H1 (cell line): ENCODE measurements around the gene AIRE. TPM values are rescaled to one million over a fixed set of nuclear protein-coding genes. Genes with fewer than 3 reads are reported as not detected.

ENCODE experiments used
- CTCF ChIA-PET: fragments of 300-600 bp; sonication (Branson Sonifier 250); formaldehyde crosslinking; loops from one replicate; lab custom pipeline; 2021; ENCODE audit not compliant: partially characterized antibody; lab: Charles Lee
- POLR2A ChIA-PET: fragments of 300-600 bp; sonication (Branson Sonifier 250); formaldehyde crosslinking; loops from one replicate; lab custom pipeline; 2021; ENCODE audit warnings: inconsistent platforms; ENCODE audit not compliant: partially characterized antibody; lab: Charles Lee
- DNase-seq, 2 experiments: peaks; one replicate each; pipeline versions ENCODE4 v3.0.0 to v3.0.0-alpha.2; 2010 to 2022; ENCODE audit warnings: low spot score in 2 of 2, low read depth in 1 of 2, mixed read lengths in 1 of 2
- FAIRE-seq: peaks from 2 replicates; lab custom pipeline; 2011; peaks lifted over from hg19 to GRCh38; lab: Jason Lieb, UNC
- H2AFZ ChIP-seq: 2 replicates; pipeline ENCODE4 v1.8.1; 2012; ENCODE audit warnings: low read length, inconsistent platforms
- H2AK5ac ChIP-seq: 2 replicates; pipeline ENCODE4 v1.6.1; 2013; ENCODE audit warnings: low read depth, low read length
- H2BK120ac ChIP-seq: replicated peaks from 2 replicates; pipeline ENCODE3; 2013; ENCODE audit warnings: low read depth, low read length, inconsistent platforms
- H2BK12ac ChIP-seq: 2 replicates; pipeline ENCODE4 v1.6.1; 2013; ENCODE audit warnings: low read depth, low read length
- H2BK15ac ChIP-seq: 2 replicates; pipeline ENCODE4 v1.6.1; 2013; ENCODE audit warnings: low read length
- H2BK20ac ChIP-seq: 2 replicates; pipeline ENCODE4 v1.6.1; 2013; ENCODE audit warnings: low read length
- H2BK5ac ChIP-seq: 2 replicates; pipeline ENCODE4 v1.6.1; 2013; ENCODE audit warnings: low read depth, low read length
- H3K14ac ChIP-seq: 2 replicates; pipeline ENCODE4 v1.6.1; 2013; ENCODE audit warnings: inconsistent platforms; ENCODE audit not compliant: insufficient read length
- H3K18ac ChIP-seq: 2 replicates; pipeline ENCODE4 v1.6.1; 2013; ENCODE audit warnings: low read length; ENCODE audit errors: extremely low read depth
- H3K23ac ChIP-seq: 2 replicates; pipeline ENCODE4 v1.6.1; 2013; ENCODE audit warnings: inconsistent platforms; ENCODE audit not compliant: insufficient read length
- H3K23me2 ChIP-seq: 2 replicates; pipeline ENCODE4 v1.6.1; 2013; ENCODE audit warnings: low read depth, low read length
- H3K27ac ChIP-seq: 2 replicates; pipeline ENCODE4 v1.6.1; 2011; ENCODE audit warnings: low read depth, low read length, inconsistent platforms
- H3K27me3 ChIP-seq, 4 experiments: replicated peaks in 1 of 4; 1 replicate in 1 of 4; 2 replicates in 3 of 4; pipeline versions ENCODE4 v1.6.1 to v1.8.1; 2011 to 2013; ENCODE audit warnings: low read length in 3 of 4, mild to moderate bottlenecking in 3 of 4, inconsistent platforms in 2 of 4, mixed read lengths in 2 of 4, moderate library complexity in 1 of 4; ENCODE audit not compliant: control insufficient read depth in 3 of 4, insufficient read depth in 3 of 4; ENCODE audit errors: extremely low read depth in 1 of 4
- H3K36me3 ChIP-seq, 4 experiments: 2 replicates each; pipeline versions ENCODE4 v1.6.1 to v1.8.1; 2011 to 2013; ENCODE audit warnings: mild to moderate bottlenecking in 4 of 4, low read length in 3 of 4, moderate library complexity in 2 of 4, control low read depth in 1 of 4, inconsistent platforms in 1 of 4; ENCODE audit not compliant: insufficient read depth in 4 of 4, control insufficient read depth in 2 of 4
- H3K4ac ChIP-seq: replicated peaks from 2 replicates; pipeline ENCODE3; 2013; ENCODE audit warnings: low read length, low read depth, mixed read lengths, inconsistent platforms; ENCODE audit not compliant: insufficient read length
- H3K4me1 ChIP-seq, 4 experiments: replicated peaks in 1 of 4; 1 replicate in 1 of 4; 2 replicates in 3 of 4; pipeline versions ENCODE4 v1.6.1 to v1.8.1; 2011 to 2013; ENCODE audit warnings: low read length in 3 of 4, inconsistent platforms in 2 of 4, mixed read lengths in 1 of 4; ENCODE audit not compliant: insufficient read depth in 4 of 4, control insufficient read depth in 3 of 4
- H3K4me2 ChIP-seq, 2 experiments: 2 replicates each; pipeline versions ENCODE4 v1.6.1 to v1.8.1; 2011 to 2013; ENCODE audit warnings: low read depth in 2 of 2, low read length in 2 of 2, control low read depth in 1 of 2, inconsistent platforms in 1 of 2, mild to moderate bottlenecking in 1 of 2; ENCODE audit not compliant: insufficient read depth in 1 of 2
- H3K4me3 ChIP-seq, 4 experiments: fragments of 200-600, 300-600 bp in 1 of 4; sonication (generic), shearing (Covaris generic), sonication (Bioruptor Twin) in 1 of 4; 2 replicates each; pipeline versions ENCODE4 v1.5.1 to v1.8.1; 2011 to 2016; ENCODE audit warnings: low read length in 4 of 4, low read depth in 3 of 4, control low read depth in 2 of 4, inconsistent platforms in 2 of 4, mild to moderate bottlenecking in 2 of 4, mixed read lengths in 1 of 4, moderate library complexity in 1 of 4; ENCODE audit not compliant: insufficient read depth in 2 of 4; ENCODE audit errors: extremely low read depth in 1 of 4
- H3K56ac ChIP-seq: replicated peaks from 2 replicates; pipeline ENCODE3; 2013; ENCODE audit warnings: low read depth, mild to moderate bottlenecking, mixed read lengths, low read length, inconsistent platforms; ENCODE audit not compliant: insufficient read length
- H3K79me1 ChIP-seq: 2 replicates; pipeline ENCODE4 v1.6.1; 2013; ENCODE audit warnings: low read depth, low read length, control low read depth
- H3K79me2 ChIP-seq, 2 experiments: 2 replicates each; pipeline versions ENCODE4 v1.6.1 to v1.8.1; 2012 to 2013; ENCODE audit warnings: low read length in 2 of 2, mild to moderate bottlenecking in 2 of 2, inconsistent platforms in 1 of 2; ENCODE audit not compliant: insufficient read depth in 2 of 2, control insufficient read depth in 1 of 2
- H3K9ac ChIP-seq, 4 experiments: replicated peaks in 1 of 4; 1 replicate in 1 of 4; 2 replicates in 3 of 4; pipeline versions ENCODE4 v1.6.1 to v1.8.1; 2011 to 2013; ENCODE audit warnings: low read depth in 3 of 4, low read length in 3 of 4, control low read depth in 2 of 4, mild to moderate bottlenecking in 2 of 4, moderate library complexity in 2 of 4, inconsistent platforms in 1 of 4; ENCODE audit errors: extremely low read depth in 1 of 4
- H3K9me3 ChIP-seq, 2 experiments: 2 replicates each; pipeline versions ENCODE4 v1.6.1 to v1.8.1; 2012 to 2013; ENCODE audit warnings: mild to moderate bottlenecking in 2 of 2, moderate library complexity in 2 of 2, control low read depth in 1 of 2, inconsistent platforms in 1 of 2, low read depth in 1 of 2, low read length in 1 of 2, mixed read lengths in 1 of 2; ENCODE audit not compliant: insufficient read depth in 2 of 2
- H4K20me1 ChIP-seq, 2 experiments: replicated peaks in 1 of 2; 2 replicates each; pipeline versions ENCODE3 to v1.8.1; 2011 to 2013; ENCODE audit warnings: inconsistent platforms in 2 of 2, low read length in 2 of 2, mild to moderate bottlenecking in 1 of 2; ENCODE audit not compliant: insufficient read depth in 2 of 2, control insufficient read depth in 1 of 2
- H4K5ac ChIP-seq: 2 replicates; pipeline ENCODE4 v1.6.1; 2013; ENCODE audit warnings: low read length, low read depth, mixed read lengths, inconsistent platforms; ENCODE audit not compliant: insufficient read length
- H4K8ac ChIP-seq: 2 replicates; pipeline ENCODE4 v1.8.0; 2013; ENCODE audit warnings: mild to moderate bottlenecking, moderate library complexity, low read length, inconsistent platforms; ENCODE audit not compliant: insufficient read depth; ENCODE audit errors: extremely low read depth
- H4K91ac ChIP-seq: replicated peaks from 2 replicates; pipeline ENCODE3; 2013; ENCODE audit warnings: low read length, mixed read lengths, inconsistent platforms; ENCODE audit not compliant: insufficient read length
- CBX8 ChIP-seq: fragments of 300-800, 300-1000 bp; sonication (generic); IDR thresholded peaks from 2 replicates; pipeline ENCODE4 v1.7.1; 2016; ENCODE audit warnings: low read depth, low read length, borderline replicate concordance
- CEBPB ChIP-seq: IDR thresholded peaks from 2 replicates; pipeline ENCODE4 v1.6.1; 2012; ENCODE audit warnings: low read depth, low read length
- CHD1 ChIP-seq: IDR thresholded peaks from 2 replicates; pipeline ENCODE4 v1.6.1; 2012; ENCODE audit warnings: low read depth, low read length, improper control_type of control experiment
- E2F6 ChIP-seq: IDR thresholded peaks from 2 replicates; pipeline ENCODE4 v1.6.1; 2012; ENCODE audit warnings: inconsistent platforms
- KDM1A ChIP-seq: fragments of 200-600, 300-600 bp; sonication (generic); IDR thresholded peaks from 2 replicates; pipeline ENCODE4 v1.7.1; 2016; ENCODE audit warnings: mild to moderate bottlenecking, low read length, borderline replicate concordance
- KDM4A ChIP-seq: IDR thresholded peaks from one replicate; pipeline ENCODE4 v1.7.1; 2012; ENCODE audit warnings: low read depth, mild to moderate bottlenecking, moderate library complexity, low read length, inconsistent platforms; ENCODE audit not compliant: severe bottlenecking
- MAFK ChIP-seq: IDR thresholded peaks from 2 replicates; pipeline ENCODE4 v1.6.1; 2012; ENCODE audit warnings: low read depth, mild to moderate bottlenecking, improper control_type of control experiment, low read length
- NANOG ChIP-seq: IDR thresholded peaks from 2 replicates; pipeline ENCODE4 v1.6.1; 2011; ENCODE audit warnings: low read length, low read depth, mild to moderate bottlenecking, inconsistent platforms; ENCODE audit not compliant: insufficient read depth, poor library complexity, severe bottlenecking
- POLR2A ChIP-seq, 2 experiments: IDR thresholded peaks; 1 replicate in 1 of 2; 2 replicates in 1 of 2; pipeline ENCODE4 v1.6.1; 2011; ENCODE audit warnings: low read depth in 2 of 2, low read length in 2 of 2, mild to moderate bottlenecking in 2 of 2; ENCODE audit errors: control extremely low read depth in 1 of 2
- POLR2AphosphoS5 ChIP-seq: IDR thresholded peaks from 2 replicates; pipeline ENCODE4 v1.6.1; 2011; ENCODE audit warnings: low read depth, low read length
- SIRT6 ChIP-seq: IDR thresholded peaks from one replicate; pipeline ENCODE4 v1.7.1; 2012; ENCODE audit warnings: low read length, inconsistent platforms
- USF2 ChIP-seq: IDR thresholded peaks from 2 replicates; pipeline ENCODE4 v1.6.1; 2011; ENCODE audit warnings: low read length, improper control_type of control experiment
- WGBS, 2 experiments: shearing (Covaris generic) in 1 of 2; methylation state at CpG; one replicate each; pipeline versions ENCODE4 v1.1.6 to v1.1.7; 2013 to 2015; ENCODE audit warnings: low lambda C conversion rate in 2 of 2, mixed read lengths in 2 of 2, inconsistent platforms in 1 of 2, low coverage in 1 of 2, missing lambda C conversion rate in 1 of 2; ENCODE audit not compliant: insufficient replicate concordance in 2 of 2, insufficient coverage in 1 of 2, insufficient read length in 1 of 2; ENCODE audit errors: extremely low coverage in 1 of 2, missing lambda C conversion rate in 1 of 2; 5-methylcytosine and 5-hydroxymethylcytosine counted together
- polyA plus RNA-seq, 7 experiments: library from polyadenylated mRNA; depleted of rRNA in 3 of 7; stranded (reverse) in 5 of 7; unstranded in 2 of 7; fragments of >200 nt in 5 of 7; fragments of 200-250 nt in 2 of 7; gene quantifications; 1 replicate in 5 of 7; 2 replicates in 1 of 7; 4 replicates in 1 of 7; pipeline versions ENCODE4 v1.2.1 to v1.2.3, GENCODE V29; 2011 to 2013; ENCODE audit warnings: missing spikeins in 2 of 7, mixed read lengths in 2 of 7
- total RNA-seq: library from RNA; stranded (reverse); fragmentation: NEBNext Ultra II Directional; extraction: Animal tissue kit (Norgen Biotek cat#: 25700); gene quantifications from 2 replicates; pipeline ENCODE4 v1.2.1, GENCODE V29; 2021

Gene AIRE
- total and polyA plus RNA-seq, 2 of the 8 experiments (the other 6 are each of a cell fraction or from before 2014, with no cell fraction given), result 0.09 TPM; not detected in 1

- TF ChIP-seq CBX8, result no peak
- TF ChIP-seq KDM4A, result no peak
- no peak for TF ChIP-seq E2F6
- TF ChIP-seq MAFK, result no peak
- no peak for TF ChIP-seq NANOG
- TF ChIP-seq CEBPB, result no peak
- no peak for TF ChIP-seq POLR2A (IDR thresholded peaks at IDR 0.05; ENCODE audit: control extremely low read depth in 1 of 2, low read depth in 2 of 2, low read length in 2 of 2)
- TF ChIP-seq KDM1A, result no peak
- TF ChIP-seq POLR2AphosphoS5, result no peak; the same call in 1 of the 2 replicates
- TF ChIP-seq USF2, result no peak
- no peak for TF ChIP-seq CHD1
- TF ChIP-seq SIRT6, result no peak
- Histone ChIP-seq H3K36me3 (peaks cover 0 to 3% (median 0%) of the 10 kb centered on the region in 4 experiments; a peak in 2 of 8 replicates), H4K20me1 (peaks cover 0 to 6% of the 10 kb centered on the region in 2 experiments), H3K23me2 (no peaks in the 10 kb centered on the region), H2BK5ac (no peak overlapping the region), H2AFZ (no peak overlapping the region), H3K4me3 (no peak overlapping the region), H2BK15ac (no peak overlapping the region), H3K27me3 (no peaks in the 10 kb centered on the region), H3K18ac (no peak overlapping the region), H3K27ac (no peak overlapping the region), H3K79me2 (no peaks in the 10 kb centered on the region), H3K56ac (no peak overlapping the region), H3K4me2 (no peak overlapping the region), H4K91ac (no peak overlapping the region), H4K5ac (no peak overlapping the region), H4K8ac (no peak overlapping the region), H2AK5ac (no peak overlapping the region), H2BK20ac (no peak overlapping the region), H3K79me1 (no peaks in the 10 kb centered on the region), H3K14ac (no peak overlapping the region), H3K23ac (no peak overlapping the region), H3K4me1 (no peaks in the 10 kb centered on the region), H3K9me3 (no peaks in the 10 kb centered on the region), H2BK12ac (no peak overlapping the region), H3K4ac (no peak overlapping the region), H3K9ac (no peak overlapping the region), H2BK120ac (no peak overlapping the region)
- CTCF ChIA-PET, result interaction anchor here (0.9 to 1.6 kb wide), 8 partner anchors 11 to 159 kb away, joined by 3 to 5 read pairs (median 4); no protein-coding TSS in a partner anchor
- no peak for FAIRE-seq
- WGBS, 2 experiments, result 88% methylated on average over 12 of the region's 18 CpGs; no CpG with 5 or more reads in 1 of the 2 experiments
- POLR2A ChIA-PET, result interaction anchor here (1.0 to 1.6 kb wide), 3 partner anchors 11 to 22 kb away, joined by 3 to 8 read pairs (median 4); no protein-coding TSS in a partner anchor
- no peak for DNase-seq
Measured at GRCh38 chr21:44330698-44331097, 45.0 kb downstream of the AIRE start.
